Measurements from ENCODE around the gene DSCAM. TPM values are rescaled to one million over a fixed set of nuclear protein-coding genes. Genes with fewer than 3 reads are reported as not detected.
A peak's percentile ranks its signal among the peaks of the same experiment; 100 is the strongest.
"Not testable (repeated sequence)": the region's sequence is repeated elsewhere in the genome, so short reads cannot be mapped to it uniquely, and the experiment has no call there.

The DSCAM gene
- total RNA-seq, result not detected

- ATAC-seq, result no peak
- DNase-seq (ENCODE audit: low spot score), result no peak
- Mint-ChIP-seq H3K36me3 (no peaks in the 10 kb centered on the region), H3K4me1 (ENCODE audit: low read depth in 2 of 2) (no peaks in the 10 kb centered on the region), H3K9me3 (no peaks in the 10 kb centered on the region), H3K27me3 (peaks cover 17 to 29% of the 10 kb centered on the region in 2 donors), H3K4me3 (no peak within 1 kb of the TSS), H3K27ac (no peak within 1 kb of the TSS)
Observed at GRCh38 chr21:40846587-40847411, at the start of gene DSCAM. TSS of gene DSCAM (minus strand) at chr21:40847158. CDS start at chr21:40846661, 497 bp downstream.

- DNase-seq (ENCODE audit: low spot score); H3K4me1 Mint-ChIP-seq (ENCODE audit: low read depth in 2 of 2): not testable (repeated sequence)
Observed at GRCh38 chr21:40895697-40896096, 48.7 kb upstream of the DSCAM start.

GRCh38 chr21:40886931-40887330, 40.0 kb upstream of the DSCAM start:
- H3K4me1 Mint-ChIP-seq (ENCODE audit: low read depth in 2 of 2), result no peaks in the 10 kb centered on the region
- H3K4me3 Mint-ChIP-seq, result no peak overlapping the region
- no peaks in the 10 kb centered on the region for H3K9me3 Mint-ChIP-seq

More at GRCh38 chr21:40895697-40896096, 48.7 kb upstream of the DSCAM start:
- ATAC-seq, H3K27ac Mint-ChIP-seq, H3K27me3 Mint-ChIP-seq, H3K36me3 Mint-ChIP-seq, H3K4me3 Mint-ChIP-seq: not testable (repeated sequence)
- peaks cover 13% of the 10 kb centered on the region for H3K9me3 Mint-ChIP-seq

GRCh38 chr21:40886006-40886405, 39.0 kb upstream of the DSCAM start:
- Mint-ChIP-seq H3K9me3 (no peaks in the 10 kb centered on the region), H3K27me3 (no peaks in the 10 kb centered on the region), H3K27ac (no peak overlapping the region), H3K36me3 (no peaks in the 10 kb centered on the region), H3K4me1 (ENCODE audit: low read depth in 2 of 2) (no peaks in the 10 kb centered on the region), H3K4me3 (no peak overlapping the region)
- ATAC-seq (no peak), DNase-seq (ENCODE audit: low spot score) (no peak)

More at GRCh38 chr21:40886931-40887330, 40.0 kb upstream of the DSCAM start:
- no peaks in the 10 kb centered on the region for H3K36me3 Mint-ChIP-seq
- peak in 1 of 2 donors; percentile 43 for ATAC-seq
- H3K27me3 Mint-ChIP-seq, result no peaks in the 10 kb centered on the region
- H3K27ac Mint-ChIP-seq, result no peak overlapping the region
- no peak for DNase-seq (ENCODE audit: low spot score)

GRCh38 chr21:40882192-40882915, 35.4 kb upstream of the DSCAM start:
- H3K36me3 Mint-ChIP-seq, result no peaks in the 10 kb centered on the region
- no peak for DNase-seq (ENCODE audit: low spot score)
- no peak for ATAC-seq
- H3K4me3 Mint-ChIP-seq, result no peak overlapping the region
- H3K27me3 Mint-ChIP-seq, result no peaks in the 10 kb centered on the region
- no peaks in the 10 kb centered on the region for H3K9me3 Mint-ChIP-seq
- H3K27ac Mint-ChIP-seq, result no peak overlapping the region
- no peaks in the 10 kb centered on the region for H3K4me1 Mint-ChIP-seq (ENCODE audit: low read depth in 2 of 2)

- H3K9me3 Mint-ChIP-seq, result no peaks in the 10 kb centered on the region
- H3K27me3 Mint-ChIP-seq, result no peaks in the 10 kb centered on the region
- H3K4me3 Mint-ChIP-seq, result no peak overlapping the region
- DNase-seq (ENCODE audit: low spot score) (no peak), ATAC-seq (no peak)
- no peak overlapping the region for H3K27ac Mint-ChIP-seq
- H3K4me1 Mint-ChIP-seq (ENCODE audit: low read depth in 2 of 2), result no peaks in the 10 kb centered on the region
- H3K36me3 Mint-ChIP-seq, result no peaks in the 10 kb centered on the region
Observed at GRCh38 chr21:40881767-40882166, 34.8 kb upstream of the DSCAM start.

GRCh38 chr21:40871099-40871498, 24.1 kb upstream of the DSCAM start:
- DNase-seq (ENCODE audit: low spot score) (no peak), ATAC-seq (no peak)
- no peak overlapping the region for H3K27ac Mint-ChIP-seq
- H3K4me3 Mint-ChIP-seq, result no peak overlapping the region
- H3K9me3 Mint-ChIP-seq, result peaks cover 15% of the 10 kb centered on the region
- H3K27me3 Mint-ChIP-seq, result no peaks in the 10 kb centered on the region
- peaks cover 18% of the 10 kb centered on the region for H3K36me3 Mint-ChIP-seq
- no peaks in the 10 kb centered on the region for H3K4me1 Mint-ChIP-seq (ENCODE audit: low read depth in 2 of 2)

GRCh38 chr21:40863839-40864238, 16.9 kb upstream of the DSCAM start:
- no peak overlapping the region for H3K4me3 Mint-ChIP-seq
- H3K27me3 Mint-ChIP-seq, result no peaks in the 10 kb centered on the region
- no peak for DNase-seq (ENCODE audit: low spot score)
- H3K4me1 Mint-ChIP-seq (ENCODE audit: low read depth in 2 of 2), result no peaks in the 10 kb centered on the region
- H3K9me3 Mint-ChIP-seq, result peaks cover 5% of the 10 kb centered on the region
- no peak for ATAC-seq
- H3K27ac Mint-ChIP-seq, result no peak overlapping the region
- H3K36me3 Mint-ChIP-seq, result no peaks in the 10 kb centered on the region

- no peaks in the 10 kb centered on the region for H3K36me3 Mint-ChIP-seq
Observed at GRCh38 chr21:40858517-40858916, 11.6 kb upstream of the DSCAM start.

GRCh38 chr21:40853956-40854688, 7.2 kb upstream of the DSCAM start:
- no peaks in the 10 kb centered on the region for H3K4me1 Mint-ChIP-seq (ENCODE audit: low read depth in 2 of 2)
- DNase-seq (ENCODE audit: low spot score), result no peak
- no peak overlapping the region for H3K4me3 Mint-ChIP-seq
- H3K36me3 Mint-ChIP-seq, result no peaks in the 10 kb centered on the region
- H3K9me3 Mint-ChIP-seq, result peaks cover 8% of the 10 kb centered on the region
- ATAC-seq, result no peak
- peaks cover 0 to 5% of the 10 kb centered on the region in 2 donors for H3K27me3 Mint-ChIP-seq
- H3K27ac Mint-ChIP-seq, result no peak overlapping the region

More at GRCh38 chr21:40858517-40858916, 11.6 kb upstream of the DSCAM start:
- no peak overlapping the region for H3K4me3 Mint-ChIP-seq
- no peak overlapping the region for H3K27ac Mint-ChIP-seq
- H3K27me3 Mint-ChIP-seq, result peaks cover 0 to 3% of the 10 kb centered on the region in 2 donors
- ATAC-seq, result no peak
- DNase-seq (ENCODE audit: low spot score), result no peak
- peaks cover 8% of the 10 kb centered on the region for H3K9me3 Mint-ChIP-seq
- H3K4me1 Mint-ChIP-seq (ENCODE audit: low read depth in 2 of 2), result no peaks in the 10 kb centered on the region

- no peak for ATAC-seq
- Mint-ChIP-seq H3K27me3 (peaks cover 2 to 5% of the 10 kb centered on the region in 2 donors), H3K27ac (no peak overlapping the region), H3K36me3 (no peaks in the 10 kb centered on the region), H3K4me1 (ENCODE audit: low read depth in 2 of 2) (no peaks in the 10 kb centered on the region), H3K4me3 (no peak overlapping the region), H3K9me3 (peaks cover 8% of the 10 kb centered on the region)
- DNase-seq (ENCODE audit: low spot score), result no peak
Observed at GRCh38 chr21:40852563-40852962, 5.6 kb upstream of the DSCAM start.

- DNase-seq (ENCODE audit: low spot score) (no peak), ATAC-seq (no peak)
- no peak overlapping the region for H3K27ac Mint-ChIP-seq
- H3K4me3 Mint-ChIP-seq, result no peak overlapping the region
- H3K36me3 Mint-ChIP-seq, result no peaks in the 10 kb centered on the region
- H3K4me1 Mint-ChIP-seq (ENCODE audit: low read depth in 2 of 2), result no peaks in the 10 kb centered on the region
- H3K9me3 Mint-ChIP-seq, result peaks cover 8% of the 10 kb centered on the region
- H3K27me3 Mint-ChIP-seq, result peaks cover 8 to 9% of the 10 kb centered on the region in 2 donors
Observed at GRCh38 chr21:40851749-40852148, 4.8 kb upstream of the DSCAM start.

GRCh38 chr21:40850071-40850470, 3.1 kb upstream of the DSCAM start:
- no peak for DNase-seq (ENCODE audit: low spot score)
- no peak for ATAC-seq
- Mint-ChIP-seq H3K27me3 (peaks cover 15 to 19% of the 10 kb centered on the region in 2 donors), H3K4me3 (no peak overlapping the region), H3K4me1 (ENCODE audit: low read depth in 2 of 2) (no peaks in the 10 kb centered on the region), H3K27ac (no peak overlapping the region), H3K9me3 (peaks cover 3% of the 10 kb centered on the region), H3K36me3 (no peaks in the 10 kb centered on the region)
